Mesodermal cell (in vitro differentiated cells): Measurements from ENCODE around the gene FSIP1.

Experiments used
- H3K27ac ChIP-seq: 2 replicates; pipeline ENCODE4 v1.7.0; 2013; ENCODE audit warnings: mild to moderate bottlenecking, low read depth, low read length, moderate library complexity; ENCODE audit not compliant: severe bottlenecking
- H3K36me3 ChIP-seq: 2 replicates; pipeline ENCODE4 v1.7.1; 2013; ENCODE audit warnings: mild to moderate bottlenecking, low read length, moderate library complexity; ENCODE audit not compliant: control insufficient read depth, insufficient read depth
- H3K4me1 ChIP-seq: one replicate; pipeline ENCODE4 v1.7.1; 2013; ENCODE audit warnings: mild to moderate bottlenecking, low read length; ENCODE audit not compliant: insufficient read depth, control insufficient read depth, poor library complexity, severe bottlenecking
- H3K4me3 ChIP-seq: 2 replicates; pipeline ENCODE4 v1.7.0; 2013; ENCODE audit warnings: low read length, control low read depth, mild to moderate bottlenecking; ENCODE audit not compliant: insufficient read depth, poor library complexity, severe bottlenecking; ENCODE audit errors: extremely low read depth
- H3K9me3 ChIP-seq: 2 replicates; pipeline ENCODE4 v1.7.1; 2013; ENCODE audit warnings: mild to moderate bottlenecking, low read length, moderate library complexity; ENCODE audit not compliant: control insufficient read depth
- WGBS, 2 experiments: methylation state at CpG; one replicate each; pipeline ENCODE4 v1.1.5; 2013; ENCODE audit warnings: missing lambda C conversion rate in 2 of 2; ENCODE audit not compliant: insufficient coverage in 2 of 2; 5-methylcytosine and 5-hydroxymethylcytosine counted together

The FSIP1 gene

GRCh38 chr15:39622660-39623516 lies 159.8 kb downstream of the FSIP1 start:
- H3K9me3 ChIP-seq = peaks cover 8% of the 10 kb centered on the region
- H3K4me1 ChIP-seq = peaks cover 10% of the 10 kb centered on the region
- H3K27ac ChIP-seq = no peak overlapping the region
- H3K4me3 ChIP-seq = no peak overlapping the region
- 85 to 91% methylated on average over 3 of the region's 6 CpGs for WGBS, 2 experiments
- no peaks in the 10 kb centered on the region for H3K36me3 ChIP-seq

GRCh38 chr15:39621976-39622375 lies 160.7 kb downstream of the FSIP1 start:
- no peak overlapping the region for H3K4me3 ChIP-seq
- no peak overlapping the region for H3K27ac ChIP-seq
- H3K4me1 ChIP-seq = peaks cover 10% of the 10 kb centered on the region
- 100% methylated on average over 1 of the region's 1 CpG for WGBS, 2 experiments
- peaks cover 8% of the 10 kb centered on the region for H3K9me3 ChIP-seq
- H3K36me3 ChIP-seq = no peaks in the 10 kb centered on the region

- peaks cover 1% of the 10 kb centered on the region for H3K9me3 ChIP-seq
- WGBS, 2 experiments = 80 to 100% methylated on average over 1 of the region's 1 CpG
Measured at GRCh38 chr15:39621210-39621609, 161.4 kb downstream of the FSIP1 start.

GRCh38 chr15:39618063-39618823 lies 164.4 kb downstream of the FSIP1 start:
- H3K36me3 ChIP-seq = no peaks in the 10 kb centered on the region
- H3K4me1 ChIP-seq = no peaks in the 10 kb centered on the region
- H3K9me3 ChIP-seq = peaks cover 4% of the 10 kb centered on the region
- H3K27ac ChIP-seq = no peak overlapping the region
- H3K4me3 ChIP-seq = no peak overlapping the region
- 80 to 100% methylated on average over 1 of the region's 3 CpGs for WGBS, 2 experiments

More at GRCh38 chr15:39621210-39621609, 161.4 kb downstream of the FSIP1 start:
- no peaks in the 10 kb centered on the region for H3K36me3 ChIP-seq
- H3K4me1 ChIP-seq = peaks cover 10% of the 10 kb centered on the region
- no peak overlapping the region for H3K27ac ChIP-seq
- no peak overlapping the region for H3K4me3 ChIP-seq

- WGBS, 2 experiments = 81 to 94% methylated on average over 2 of the region's 6 CpGs
- peaks cover 4% of the 10 kb centered on the region for H3K9me3 ChIP-seq
- H3K4me3 ChIP-seq = no peak overlapping the region
- H3K4me1 ChIP-seq = no peaks in the 10 kb centered on the region
- H3K36me3 ChIP-seq = no peaks in the 10 kb centered on the region
- H3K27ac ChIP-seq = no peak overlapping the region
Measured at GRCh38 chr15:39616731-39617455, 165.7 kb downstream of the FSIP1 start.

GRCh38 chr15:39613861-39614260 lies 168.8 kb downstream of the FSIP1 start:
- no CpG with 5 or more reads among the region's 2 CpGs for WGBS, 2 experiments
- H3K27ac ChIP-seq = no peak overlapping the region
- H3K9me3 ChIP-seq = peaks cover 16% of the 10 kb centered on the region
- no peaks in the 10 kb centered on the region for H3K4me1 ChIP-seq
- no peak overlapping the region for H3K4me3 ChIP-seq
- H3K36me3 ChIP-seq = no peaks in the 10 kb centered on the region

- H3K27ac ChIP-seq = no peak overlapping the region
- no peak overlapping the region for H3K4me3 ChIP-seq
- H3K36me3 ChIP-seq = no peaks in the 10 kb centered on the region
- peaks cover 16% of the 10 kb centered on the region for H3K9me3 ChIP-seq
- H3K4me1 ChIP-seq = no peaks in the 10 kb centered on the region
Measured at GRCh38 chr15:39613271-39613670, 169.4 kb downstream of the FSIP1 start.

GRCh38 chr15:39610665-39611064 lies 172.0 kb downstream of the FSIP1 start:
- Histone ChIP-seq H3K9me3 (peaks cover 16% of the 10 kb centered on the region), H3K4me1 (no peaks in the 10 kb centered on the region), H3K4me3 (no peak overlapping the region), H3K27ac (no peak overlapping the region), H3K36me3 (no peaks in the 10 kb centered on the region)

- Histone ChIP-seq H3K4me1 (no peaks in the 10 kb centered on the region), H3K9me3 (peaks cover 12% of the 10 kb centered on the region), H3K27ac (no peak overlapping the region), H3K4me3 (no peak overlapping the region), H3K36me3 (no peaks in the 10 kb centered on the region)
- 83 to 88% methylated on average over 3 to 4 of the region's 4 CpGs for WGBS, 2 experiments
Measured at GRCh38 chr15:39609166-39609916, 173.3 kb downstream of the FSIP1 start.
